ENCODE data around the gene MS4A14. TPM values are rescaled to one million over a fixed set of nuclear protein-coding genes. Genes with fewer than 3 reads are reported as not detected.

The MS4A14 gene
- 10 to 100 TPM in 1 of 4 donors, 1 to 10 TPM in 1, under 1 TPM in 2; 0.57 to 15.7 (median 2.7) TPM for total RNA-seq

GRCh38 chr11:60396382-60396781 lies at the start of gene MS4A14:
Gene MS4A14, plus strand, starts transcription at chr11:60396459. Its CDS starts 120 bp downstream, at chr11:60396579.
- Histone ChIP-seq H3K9me3 (no peaks in the 10 kb centered on the region), H3K4me3 (no peak within 1 kb of the TSS), H3K4me1 (no peaks in the 10 kb centered on the region), H3K36me3 (no peaks in the 10 kb centered on the region), H3K27ac (peak within 1 kb of the TSS in 1 of 4 donors; percentile 61), H3K27me3 (no peaks in the 10 kb centered on the region)
- no peak for DNase-seq
- no peak for TF ChIP-seq CTCF (IDR thresholded peaks at IDR 0.05)
- TF ChIP-seq POLR2A (IDR thresholded peaks at IDR 0.05), result no peak

GRCh38 chr11:60347084-60347797 lies 49.0 kb upstream of the MS4A14 start:
- Histone ChIP-seq H3K4me1 (no peaks in the 10 kb centered on the region), H3K36me3 (no peaks in the 10 kb centered on the region), H3K4me3 (no peak overlapping the region), H3K9me3 (no peaks in the 10 kb centered on the region), H3K27ac (no peak overlapping the region), H3K27me3 (no peaks in the 10 kb centered on the region)
- no peak for DNase-seq
- TF ChIP-seq CTCF (IDR thresholded peaks at IDR 0.05) (no peak), POLR2A (IDR thresholded peaks at IDR 0.05) (no peak)

GRCh38 chr11:60348116-60348515 lies 48.1 kb upstream of the MS4A14 start:
- no peak for DNase-seq
- no peak overlapping the region for H3K4me3 ChIP-seq
- no peaks in the 10 kb centered on the region for H3K9me3 ChIP-seq
- no peaks in the 10 kb centered on the region for H3K27me3 ChIP-seq
- no peak overlapping the region for H3K27ac ChIP-seq
- H3K4me1 ChIP-seq, result no peaks in the 10 kb centered on the region
- no peaks in the 10 kb centered on the region for H3K36me3 ChIP-seq
- TF ChIP-seq CTCF (IDR thresholded peaks at IDR 0.05) (no peak), POLR2A (IDR thresholded peaks at IDR 0.05) (no peak)

- H3K4me3 ChIP-seq, result no peak overlapping the region
- DNase-seq, result no peak
- H3K27ac ChIP-seq, result no peak overlapping the region
- H3K27me3 ChIP-seq, result no peaks in the 10 kb centered on the region
- no peaks in the 10 kb centered on the region for H3K4me1 ChIP-seq
- no peak for TF ChIP-seq POLR2A (IDR thresholded peaks at IDR 0.05)
- TF ChIP-seq CTCF (IDR thresholded peaks at IDR 0.05), result no peak
- no peaks in the 10 kb centered on the region for H3K9me3 ChIP-seq
- no peaks in the 10 kb centered on the region for H3K36me3 ChIP-seq
Measured at GRCh38 chr11:60349990-60350389, 46.3 kb upstream of the MS4A14 start.

- Histone ChIP-seq H3K27me3 (no peaks in the 10 kb centered on the region), H3K27ac (no peak overlapping the region), H3K36me3 (no peaks in the 10 kb centered on the region), H3K4me1 (no peaks in the 10 kb centered on the region), H3K9me3 (no peaks in the 10 kb centered on the region), H3K4me3 (no peak overlapping the region)
- TF ChIP-seq CTCF (IDR thresholded peaks at IDR 0.05), result no peak
- TF ChIP-seq POLR2A (IDR thresholded peaks at IDR 0.05), result no peak
- DNase-seq, result no peak
Measured at GRCh38 chr11:60357771-60358170, 38.5 kb upstream of the MS4A14 start.

Data from Peyer's patch (tissue), 4 donors.